ENCODE results near the gene FGF11.

FGF11 gene

DNA sequence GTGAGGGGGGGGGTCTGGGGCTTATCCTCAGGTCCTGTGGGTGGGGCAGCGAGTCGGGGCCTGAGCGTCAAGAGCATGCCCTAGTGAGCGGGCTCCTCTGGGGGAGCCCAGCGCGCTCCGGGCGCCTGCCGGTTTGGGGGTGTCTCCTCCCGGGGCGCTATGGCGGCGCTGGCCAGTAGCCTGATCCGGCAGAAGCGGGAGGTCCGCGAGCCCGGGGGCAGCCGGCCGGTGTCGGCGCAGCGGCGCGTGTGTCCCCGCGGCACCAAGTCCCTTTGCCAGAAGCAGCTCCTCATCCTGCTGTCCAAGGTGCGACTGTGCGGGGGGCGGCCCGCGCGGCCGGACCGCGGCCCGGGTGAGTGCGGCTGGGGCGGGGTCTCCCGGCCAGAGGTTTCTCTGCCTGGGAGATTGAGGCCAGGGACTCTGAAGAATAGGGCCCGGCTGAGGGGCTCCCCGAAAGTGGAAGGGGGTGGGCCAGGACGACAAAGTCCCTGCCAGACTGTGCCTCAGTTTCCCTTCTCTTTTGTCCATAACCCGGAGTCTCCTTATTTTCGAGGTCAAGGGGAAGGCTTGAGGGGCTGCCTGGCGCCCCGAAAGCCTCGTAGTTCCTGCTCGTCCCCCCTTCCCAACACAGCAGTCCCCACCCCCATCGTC lies at the start of gene FGF11:
Gene FGF11, plus strand, starts transcription at position 51 of the 651 bp plus-strand sequence. Its CDS starts 109 bp downstream, at position 160.
- no peak for DNase-seq (ENCODE audit: low read depth in 2 of 2, low spot score in 1 of 2)

DNA sequence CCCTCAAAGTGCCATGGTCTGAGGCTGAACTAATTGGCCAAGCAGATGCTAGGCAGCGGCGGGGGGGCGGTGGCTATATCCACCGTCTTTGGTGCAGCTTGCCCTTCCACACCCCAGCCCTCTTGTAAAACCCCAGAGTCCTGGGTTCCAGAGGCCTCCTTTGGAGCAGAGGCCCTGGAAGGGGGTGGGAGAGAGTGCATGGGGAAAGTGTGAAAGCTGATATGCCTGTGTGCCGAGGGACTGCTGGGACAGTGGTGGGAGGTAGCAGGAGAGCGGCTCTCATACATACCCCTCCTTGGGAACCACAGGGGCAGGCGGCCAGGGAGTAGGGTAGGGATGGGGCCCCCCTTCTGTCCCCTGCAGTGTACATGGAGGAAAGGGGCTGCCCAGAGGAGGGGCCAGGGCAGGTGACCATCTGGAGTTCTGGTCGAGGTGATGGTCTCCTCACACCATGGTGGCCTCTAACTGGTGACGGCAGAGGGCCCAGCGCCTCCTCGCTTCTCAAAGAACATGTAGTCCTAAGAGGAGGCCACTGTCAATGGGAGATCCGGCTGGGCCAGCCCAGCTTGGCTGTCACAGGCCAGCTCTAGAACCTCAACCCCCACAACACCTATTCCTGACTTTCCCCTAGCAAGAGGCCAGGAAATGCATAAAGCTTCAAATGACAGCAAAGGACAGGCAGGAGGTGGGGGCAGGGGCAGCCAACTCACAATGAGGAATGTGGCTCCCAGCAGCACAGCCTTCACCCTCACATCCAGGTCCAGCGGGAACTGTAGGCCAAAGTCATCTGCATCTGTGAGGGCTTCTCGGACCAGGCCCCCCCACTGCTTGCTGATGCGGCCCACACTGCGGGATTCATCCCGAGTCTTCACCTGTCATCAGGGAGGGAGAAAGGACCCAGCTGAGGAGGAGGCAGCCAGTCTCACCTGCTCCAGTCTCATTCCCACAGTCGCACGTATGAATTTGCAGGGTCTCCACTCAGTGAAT lies 49.1 kb upstream of the FGF11 start:
- no peak for DNase-seq (ENCODE audit: low read depth in 2 of 2, low spot score in 1 of 2)

DNA sequence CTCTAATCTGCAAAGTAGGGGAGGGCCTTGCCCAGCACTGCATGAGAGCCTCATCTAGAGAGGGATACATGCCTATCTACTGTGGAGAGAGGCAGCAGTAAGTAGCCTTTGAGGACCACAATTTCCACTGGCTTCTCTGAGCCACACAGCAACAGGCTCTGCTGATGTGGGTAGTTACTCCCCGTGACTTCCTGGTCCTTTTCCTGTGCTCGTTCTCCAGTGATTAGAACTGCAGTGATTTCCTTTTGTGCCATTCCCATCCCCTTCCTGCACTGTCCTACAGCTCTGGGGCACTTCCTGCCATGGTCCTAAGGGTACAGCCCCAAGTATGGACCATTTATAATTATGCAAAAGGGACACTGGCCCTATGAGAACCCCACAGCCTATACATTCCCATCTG lies 48.0 kb upstream of the FGF11 start:
- DNase-seq (ENCODE audit: low read depth in 2 of 2, low spot score in 1 of 2) = no peak

DNA sequence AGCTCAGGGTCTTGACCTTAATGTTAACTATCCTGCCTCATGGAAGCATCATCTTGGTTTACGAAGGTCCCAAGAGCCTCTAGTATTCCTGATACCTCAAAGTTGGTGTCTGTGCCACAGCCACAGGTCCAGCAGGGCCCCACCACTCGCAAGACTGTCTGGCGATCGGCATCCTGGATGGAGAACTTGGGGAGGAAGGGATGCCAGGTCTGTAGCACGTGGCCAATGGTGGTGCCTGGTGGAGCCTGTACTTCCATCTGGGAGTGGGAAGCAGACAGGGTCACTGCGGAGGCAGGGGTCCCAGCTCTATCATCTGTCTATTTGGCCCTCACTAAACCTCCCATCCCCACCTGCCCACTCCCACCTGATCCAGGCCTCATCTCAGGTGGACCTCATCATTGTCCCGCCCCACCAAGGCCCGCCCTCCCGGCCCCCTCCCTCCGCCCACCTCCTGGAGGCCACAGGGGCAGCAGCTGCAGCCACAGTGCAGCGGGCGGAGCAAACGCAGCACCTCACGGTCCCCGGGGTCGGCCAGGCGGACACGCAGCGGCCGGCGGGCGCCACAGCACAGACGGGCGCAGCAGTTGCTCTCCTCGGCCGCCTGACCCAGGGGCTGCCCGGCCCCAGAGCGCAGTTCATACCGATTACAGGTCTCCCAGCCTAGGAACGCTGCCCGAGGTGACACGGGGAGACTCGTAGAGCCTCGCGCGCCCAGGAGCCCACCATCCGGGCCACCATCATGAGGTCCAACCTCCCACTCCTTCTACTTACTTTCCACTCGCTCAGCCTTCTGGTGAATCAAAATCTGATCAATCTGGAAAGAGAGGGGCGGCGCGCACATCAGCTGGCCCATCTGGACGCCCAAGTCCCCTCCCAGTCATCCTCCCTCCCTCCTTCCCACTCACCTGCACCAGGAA lies 46.4 kb upstream of the FGF11 start:
- DNase-seq (ENCODE audit: low read depth in 2 of 2, low spot score in 1 of 2) = no peak

DNA sequence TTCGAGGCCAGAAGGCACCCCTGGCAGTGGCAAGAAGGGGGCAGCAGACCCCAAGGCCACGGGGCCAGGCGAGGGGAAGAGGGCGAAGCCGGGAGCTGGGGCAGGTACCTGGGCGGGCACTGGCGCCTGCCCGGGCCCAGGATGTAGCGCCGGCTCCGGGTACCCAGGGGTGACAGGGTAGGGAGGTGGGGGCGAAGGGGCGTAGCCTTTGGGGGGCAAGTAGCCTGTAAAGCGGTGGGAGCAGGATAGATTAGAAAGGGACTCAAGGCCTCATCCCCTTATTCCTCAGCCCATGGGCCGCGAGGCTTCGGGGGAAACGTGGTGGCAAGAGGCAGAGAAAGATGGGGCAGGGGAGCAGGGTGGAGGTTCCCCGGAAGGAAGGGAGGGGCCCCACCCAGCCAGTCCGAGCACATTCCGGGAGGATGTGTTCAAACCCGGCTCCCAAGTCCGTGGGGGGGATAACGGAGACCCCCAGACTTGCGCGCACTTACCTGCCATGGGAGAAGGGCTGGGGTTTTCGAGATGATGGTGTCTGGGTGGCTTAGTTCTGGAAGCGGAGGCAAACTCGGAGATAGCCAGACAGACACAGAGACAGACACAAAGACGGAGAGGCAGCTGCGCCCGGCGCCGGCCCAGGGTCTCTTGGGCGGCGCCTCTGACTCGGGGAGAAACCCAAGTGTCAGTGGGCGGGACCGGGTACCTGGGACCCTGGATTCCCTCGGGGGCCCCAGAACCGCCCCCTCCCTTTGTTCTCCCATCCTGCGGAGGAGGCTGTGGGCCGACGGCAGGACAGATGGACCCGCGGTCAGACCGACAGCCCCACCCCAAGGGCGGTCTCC lies 45.5 kb upstream of the FGF11 start:
- peak; percentile 36 to 42 for DNase-seq (ENCODE audit: low read depth in 2 of 2, low spot score in 1 of 2)

DNA sequence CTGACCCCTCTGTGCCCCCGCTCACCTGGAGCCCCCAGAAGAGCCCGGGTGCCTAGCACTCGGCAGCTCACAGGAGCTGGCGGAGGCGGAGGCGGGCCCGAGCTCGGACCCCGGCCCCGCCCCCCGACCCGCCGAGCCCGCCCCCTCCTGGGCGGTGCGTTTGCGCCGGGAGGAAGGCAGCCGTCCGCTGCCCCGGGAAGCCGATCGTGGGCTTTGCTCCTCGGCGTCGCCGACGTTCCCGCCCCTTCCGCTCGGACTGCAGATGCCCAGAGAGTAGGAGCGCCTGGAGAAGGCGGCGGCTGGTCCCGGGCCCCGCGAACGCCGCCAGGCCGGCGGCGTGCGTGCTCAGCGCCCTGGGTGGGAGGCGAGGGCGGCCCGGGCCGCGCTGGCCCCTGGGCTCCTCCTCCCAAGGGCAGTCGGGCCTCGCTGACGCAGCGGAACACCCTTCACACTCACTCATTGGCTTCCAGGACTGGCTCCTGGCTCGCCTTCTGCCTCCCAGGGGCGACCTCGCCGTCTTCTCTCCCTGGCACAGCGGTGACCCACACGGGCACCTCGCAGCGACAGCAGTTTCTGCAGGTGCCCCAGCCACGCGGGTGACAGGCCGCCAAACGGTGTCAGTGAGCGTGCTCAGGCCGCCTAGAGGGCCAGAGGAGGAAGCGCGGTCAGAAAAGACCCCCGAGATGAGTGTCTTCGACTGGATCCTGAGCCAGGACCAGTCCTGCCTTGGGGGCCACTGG lies 44.7 kb upstream of the FGF11 start, which contains the start of gene PLSCR3:
Gene PLSCR3, minus strand, starts transcription at position 74 of the 740 bp plus-strand sequence. CDS start 415 bp downstream, outside the sequence.
- DNase-seq (ENCODE audit: low read depth in 2 of 2, low spot score in 1 of 2) = peak; percentile 60 to 65

DNA sequence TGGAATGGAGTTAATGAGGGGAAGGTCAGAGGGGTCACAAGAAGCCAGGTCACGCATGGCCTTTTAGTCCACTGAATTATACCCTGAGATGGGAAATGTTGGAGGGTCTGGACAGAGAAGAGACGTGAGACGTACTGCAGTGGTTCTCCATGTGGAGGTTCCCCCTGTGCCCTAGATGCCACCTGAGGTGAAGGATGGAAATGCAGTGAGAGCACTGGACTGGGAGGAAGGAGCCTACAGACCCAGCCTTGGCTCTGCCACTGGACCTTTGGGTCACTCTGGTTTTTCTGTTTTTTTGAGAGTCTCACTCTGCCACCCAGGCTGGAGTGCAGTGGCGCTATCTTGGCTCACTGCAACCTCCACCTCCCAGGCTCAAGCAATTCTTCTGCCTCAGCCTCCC lies 43.2 kb upstream of the FGF11 start:
- no peak for DNase-seq (ENCODE audit: low read depth in 2 of 2, low spot score in 1 of 2)

DNA sequence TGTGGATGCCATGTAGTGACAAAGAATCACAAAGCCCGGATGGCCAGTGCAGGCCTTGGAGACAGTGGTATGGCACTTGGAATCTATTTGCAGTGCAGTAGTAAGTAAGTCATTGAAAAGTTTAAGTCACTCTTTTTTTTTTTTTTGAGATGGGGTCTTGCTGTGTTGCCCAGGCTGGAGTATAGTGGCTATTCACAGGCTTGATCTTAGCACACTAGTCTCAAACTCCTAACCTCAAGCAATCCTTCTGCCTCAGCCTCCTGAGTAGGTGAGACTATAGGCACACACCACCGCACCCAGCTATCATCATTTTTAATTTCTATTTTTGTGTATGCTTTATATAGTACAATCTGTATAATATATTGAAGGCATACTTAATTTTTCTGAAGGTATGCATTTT lies 40.7 kb upstream of the FGF11 start:
- no peak for DNase-seq (ENCODE audit: low read depth in 2 of 2, low spot score in 1 of 2)

DNA sequence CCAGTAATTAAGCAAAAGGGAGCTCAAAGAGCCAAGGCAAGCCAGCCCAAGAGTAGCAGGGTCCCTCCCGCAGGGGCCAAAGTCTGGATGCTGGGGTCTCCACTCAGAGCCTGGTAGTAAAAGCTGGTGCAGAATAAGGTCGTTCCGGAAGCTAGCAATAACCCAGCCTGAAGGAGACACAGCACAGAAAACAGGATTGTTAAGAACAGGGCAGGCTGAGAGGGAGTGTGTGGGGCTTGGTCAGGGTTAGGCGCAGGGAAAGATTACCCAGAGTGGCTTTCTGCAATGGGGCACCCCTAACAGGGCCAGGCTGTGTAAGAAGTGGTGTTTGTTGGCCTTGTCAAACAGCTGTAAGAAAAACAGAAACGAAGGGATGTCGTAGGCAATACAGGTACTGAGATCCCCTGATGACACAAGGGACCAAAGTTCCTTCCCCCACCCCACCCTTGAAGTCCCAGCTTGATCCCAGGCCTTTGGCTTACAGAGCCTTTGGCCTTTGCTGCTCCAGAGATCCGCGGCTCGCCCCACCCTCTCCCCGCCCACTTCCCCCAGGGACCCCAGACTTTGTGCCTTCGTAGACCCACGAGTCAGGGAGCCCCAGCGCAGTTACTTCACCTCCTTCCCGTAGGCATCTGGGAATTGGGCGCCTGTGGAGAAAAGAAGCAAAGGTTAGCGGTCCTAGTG lies 36.1 kb upstream of the FGF11 start:
- DNase-seq (ENCODE audit: low read depth in 2 of 2, low spot score in 1 of 2) = no peak

DNA sequence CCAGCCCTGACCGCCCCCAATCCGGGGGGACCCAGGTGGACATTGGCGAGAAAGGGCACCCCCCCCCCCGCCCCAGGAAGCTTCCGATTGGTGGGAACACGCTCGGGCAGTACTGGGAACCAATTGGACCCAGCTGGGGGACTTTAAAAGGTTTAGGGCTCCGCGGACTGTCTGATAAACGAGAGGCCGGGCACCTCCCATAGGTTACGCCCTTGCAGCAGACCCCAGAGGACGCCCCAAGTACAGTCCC lies 35.7 kb upstream of the FGF11 start:
- no peak for DNase-seq (ENCODE audit: low read depth in 2 of 2, low spot score in 1 of 2)

DNA sequence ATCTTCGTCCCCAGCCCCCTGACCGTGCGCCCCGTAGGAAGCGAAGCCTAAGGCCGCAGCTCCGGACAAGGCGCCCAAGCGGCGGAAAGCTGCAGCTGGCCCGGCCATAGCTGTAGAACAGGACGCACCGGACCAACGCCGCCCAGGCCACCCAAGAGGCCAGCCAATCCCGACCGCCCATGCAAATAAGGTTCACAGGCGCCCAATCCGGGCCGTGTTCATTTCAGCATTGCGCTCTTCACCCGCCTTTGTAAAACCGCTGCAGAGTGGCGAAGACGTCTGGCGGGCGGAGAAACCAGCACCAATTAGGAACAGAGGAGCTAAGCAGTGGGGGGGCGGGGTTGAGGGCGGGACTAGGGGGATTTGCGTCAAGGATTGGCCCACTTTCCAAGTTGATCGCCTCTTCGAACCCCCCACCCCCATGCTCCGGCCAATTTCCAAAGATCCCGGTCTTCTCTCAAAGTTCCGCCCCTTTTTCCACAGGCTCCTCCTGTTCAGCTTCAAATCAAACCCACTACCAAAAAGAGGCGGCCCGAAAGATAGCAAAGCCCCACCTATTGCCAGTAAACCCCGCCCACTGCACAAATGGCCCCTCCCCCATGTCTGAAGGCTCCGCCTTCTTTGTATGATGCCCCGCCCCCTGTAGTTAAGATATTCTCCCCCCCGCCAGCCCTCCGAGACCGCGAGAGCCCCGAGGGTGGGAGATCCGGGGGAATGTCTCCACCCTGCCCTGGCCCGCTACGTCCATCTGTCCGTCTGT lies 35.2 kb upstream of the FGF11 start, which contains the start of gene TMEM256:
Gene TMEM256, minus strand, starts transcription at position 121 of the 760 bp plus-strand sequence. Its CDS starts 13 bp downstream, at position 108.
- DNase-seq (ENCODE audit: low read depth in 2 of 2, low spot score in 1 of 2) = peak; percentile 92 to 94

DNA sequence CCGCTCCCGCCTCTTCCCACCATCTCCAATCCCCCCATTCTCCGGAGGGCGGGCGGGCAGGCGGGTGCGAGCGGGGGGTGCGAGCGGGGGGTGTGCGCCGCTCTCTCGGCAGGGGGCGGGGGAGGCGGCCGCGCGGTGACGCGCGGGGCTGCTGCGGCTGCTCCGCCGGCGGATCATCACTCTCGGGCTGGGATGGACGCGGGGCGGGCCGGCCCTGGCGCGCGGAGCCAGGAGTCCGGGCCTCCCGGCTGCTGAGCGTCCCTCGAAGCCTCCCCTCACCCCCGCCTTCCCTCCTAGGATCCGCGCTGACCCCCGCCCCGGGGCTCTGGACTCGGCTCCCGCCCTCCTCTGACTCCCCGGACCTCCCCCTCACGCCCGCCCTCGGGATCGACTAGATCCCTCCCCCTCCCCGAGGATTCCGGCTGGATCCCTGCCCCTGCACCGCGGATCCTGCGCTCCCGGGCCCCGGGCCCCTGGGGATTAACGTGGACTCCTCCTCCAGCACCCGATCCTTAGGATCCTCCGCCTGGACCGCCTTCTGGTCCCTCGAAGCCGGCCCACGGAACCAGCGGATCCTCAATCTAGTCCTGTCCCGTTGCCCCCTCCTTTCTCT lies 34.5 kb upstream of the FGF11 start:
- peak in 1 of 2 donors; percentile 45 for DNase-seq (ENCODE audit: low read depth in 2 of 2, low spot score in 1 of 2)

DNA sequence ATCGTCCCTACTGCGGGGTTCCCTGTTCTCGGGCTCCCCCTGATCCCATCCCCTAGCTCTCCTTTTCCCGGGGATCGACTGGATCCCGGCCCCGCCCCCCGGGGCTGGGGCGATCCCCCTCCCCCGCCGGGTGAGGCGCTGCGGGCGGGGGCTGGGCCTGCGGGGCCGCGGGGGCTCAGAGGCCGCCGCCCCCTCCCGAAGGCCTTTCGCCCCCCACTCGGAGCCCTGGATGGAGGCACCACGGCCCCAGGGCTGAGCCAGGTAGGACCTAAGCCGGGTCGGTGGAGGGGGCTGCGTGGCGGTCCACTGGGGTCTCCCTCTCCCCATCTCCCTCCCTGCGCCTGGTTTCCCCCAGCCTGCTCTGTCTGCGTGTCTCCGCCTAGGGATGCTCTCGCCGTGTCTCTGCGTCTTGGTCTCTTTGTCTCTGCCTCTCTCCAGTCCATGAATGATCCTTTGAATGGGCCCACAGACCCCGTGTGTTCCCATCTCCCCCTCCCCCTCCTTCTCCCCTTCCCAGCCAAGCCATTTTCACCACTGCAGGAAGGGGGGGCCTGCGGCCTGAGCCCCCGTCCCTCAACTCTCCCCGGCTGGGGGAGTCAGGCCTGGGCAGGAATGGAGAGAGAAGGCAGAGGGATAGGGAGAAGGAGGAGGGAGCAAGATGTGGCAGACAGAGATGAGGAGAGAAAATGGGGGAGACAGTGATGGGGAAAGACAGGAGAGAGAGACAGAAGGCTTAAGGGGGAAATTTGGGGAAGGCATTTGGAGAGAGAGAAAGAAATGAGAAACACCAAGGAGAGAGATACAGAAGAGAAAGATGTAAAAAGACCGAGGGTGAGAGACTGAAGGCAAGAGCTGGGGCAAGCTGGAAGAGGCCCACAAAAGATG lies 33.7 kb upstream of the FGF11 start:
- no peak for DNase-seq (ENCODE audit: low read depth in 2 of 2, low spot score in 1 of 2)

DNA sequence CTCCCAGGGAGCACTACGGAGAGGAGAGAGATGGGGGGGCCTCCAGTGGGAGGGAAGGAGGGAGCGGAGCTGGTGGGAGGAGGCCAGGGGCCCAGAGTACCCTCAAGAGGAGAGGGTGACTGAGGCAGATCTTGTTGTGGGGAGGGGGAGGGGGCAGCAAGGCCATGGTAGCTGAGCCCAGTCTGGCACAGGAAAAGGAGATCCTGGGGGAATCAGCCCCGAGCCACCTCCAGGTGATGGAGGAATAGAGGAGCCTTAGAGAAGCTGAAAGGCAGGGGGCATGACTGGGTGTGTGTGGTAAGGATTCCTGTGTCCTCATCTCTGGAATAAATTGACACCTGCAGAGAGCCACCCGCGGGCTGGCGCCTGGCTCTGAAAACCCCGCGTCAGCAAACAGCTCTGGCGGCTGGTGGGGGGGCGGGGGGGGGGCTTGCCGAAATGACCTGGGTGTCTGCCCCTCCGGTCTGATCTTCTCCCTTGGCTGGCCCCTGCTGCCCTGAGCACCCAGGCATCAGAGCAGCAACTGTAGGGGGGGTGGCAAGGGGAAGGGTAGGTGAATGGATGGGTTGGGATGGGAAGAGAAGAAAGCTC lies 33.0 kb upstream of the FGF11 start:
- no peak for DNase-seq (ENCODE audit: low read depth in 2 of 2, low spot score in 1 of 2)

DNA sequence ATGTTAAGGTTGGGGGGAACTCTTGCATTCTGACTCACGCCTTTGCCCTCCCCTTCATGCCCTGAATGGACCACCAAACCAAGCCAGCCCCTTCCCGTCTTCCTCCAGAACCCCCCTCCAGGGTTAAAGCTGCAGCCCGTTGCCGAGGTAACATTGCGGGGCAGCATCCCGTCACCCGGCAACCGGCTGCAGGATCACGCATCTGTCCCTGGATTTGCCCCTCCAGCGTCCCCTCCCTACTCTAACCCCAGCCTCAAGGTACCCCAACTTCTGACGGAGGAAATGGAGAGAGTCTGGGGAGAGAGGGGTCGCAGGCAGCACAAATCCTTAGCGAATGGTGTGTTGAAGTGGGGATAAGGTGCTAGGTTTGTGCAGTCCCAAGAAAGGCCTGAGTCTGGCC lies 32.2 kb upstream of the FGF11 start:
- DNase-seq (ENCODE audit: low read depth in 2 of 2, low spot score in 1 of 2) = no peak

DNA sequence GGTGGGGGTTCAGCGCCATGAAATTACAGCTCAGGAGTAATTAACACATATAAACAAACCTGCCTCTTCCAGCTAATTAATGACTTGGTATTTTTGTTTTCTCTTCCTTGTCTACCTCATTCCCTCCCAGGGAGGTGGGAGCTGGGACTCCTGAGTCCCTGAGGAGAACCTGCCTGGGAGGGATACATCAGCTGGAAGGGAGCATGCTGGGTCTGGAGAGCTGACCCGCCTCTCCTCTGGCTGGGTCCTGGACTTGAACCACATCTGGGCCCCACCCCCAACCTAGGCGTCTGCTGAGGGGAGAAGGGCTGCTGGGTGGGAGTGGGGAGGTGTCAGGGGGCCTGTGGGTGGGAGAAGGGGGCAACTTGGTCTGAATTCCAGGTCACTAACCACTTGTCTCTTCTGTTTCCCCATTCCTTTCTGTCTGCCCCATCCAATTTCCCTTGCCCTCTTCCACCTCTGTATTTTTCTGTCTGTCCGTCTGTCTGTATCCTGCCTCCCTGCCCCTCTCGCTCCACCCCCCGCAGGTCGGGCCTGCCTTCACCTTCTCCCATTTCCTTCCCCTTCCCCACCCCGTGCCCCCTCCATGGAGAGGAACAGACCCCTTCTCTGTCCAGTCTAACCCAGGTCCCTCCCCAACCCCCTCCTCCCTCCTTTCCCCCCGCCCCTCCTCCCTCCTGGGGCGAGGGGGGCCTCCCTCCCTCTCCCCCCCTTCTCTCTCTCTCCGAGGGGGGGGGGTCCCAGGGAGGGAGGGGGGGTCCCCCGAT lies 31.6 kb upstream of the FGF11 start, which contains the start of gene NLGN2:
Gene NLGN2, plus strand, starts transcription at position 361 of the 767 bp plus-strand sequence. CDS start 411 bp downstream, outside the sequence.
- no peak for DNase-seq (ENCODE audit: low read depth in 2 of 2, low spot score in 1 of 2)

All from stimulated activated CD8-positive, alpha-beta memory T cell treated with anti-CD3 and anti-CD28 coated beads, Interleukin-4, amount 100 ng/mL, for 1 hour (primary cell).